ENCODE measurements around the gene NLRC5.

- TF ChIP-seq CTCF (IDR thresholded peaks at IDR 0.05), result no peak
- TF ChIP-seq POLR2A (IDR thresholded peaks at IDR 0.05), result no peak
Measured at GRCh38 chr16:56965149-56966092, 23.9 kb upstream of the NLRC5 start.

Data from Peyer's patch (tissue), 4 donors.